ENCODE data around the gene REEP3. TPM values are rescaled to one million over a fixed set of nuclear protein-coding genes. Genes with fewer than 3 reads are reported as not detected.
"Not testable (repeated sequence)": the region's sequence is repeated elsewhere in the genome, so short reads cannot be mapped to it uniquely, and the experiment has no call there.

The REEP3 gene
- total RNA-seq, 1 donor from 2014 or later, result 9.7 TPM

DNA sequence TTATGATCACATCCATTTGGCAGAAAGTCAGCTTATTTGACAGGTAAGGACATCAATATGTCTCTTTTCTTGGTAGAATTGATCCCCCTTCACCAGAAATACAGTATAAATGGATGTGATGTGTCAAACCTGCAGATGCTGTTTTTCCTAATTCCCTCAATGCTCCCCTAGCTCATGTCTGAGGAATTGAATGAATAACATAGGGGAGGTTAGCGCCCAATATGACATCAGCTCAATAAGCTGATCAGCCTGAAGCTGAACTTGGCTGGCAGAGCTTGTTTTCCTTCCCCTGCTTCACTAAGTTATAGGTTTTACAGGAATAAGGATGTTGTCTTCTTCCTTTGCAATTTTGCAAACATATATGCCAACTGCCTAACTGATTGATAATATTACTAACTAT lies 132.5 kb downstream of the REEP3 start:
- intact Hi-C loops (cut with micrococcal nuclease), result no loop called here
- TF ChIP-seq, protein P1, sequence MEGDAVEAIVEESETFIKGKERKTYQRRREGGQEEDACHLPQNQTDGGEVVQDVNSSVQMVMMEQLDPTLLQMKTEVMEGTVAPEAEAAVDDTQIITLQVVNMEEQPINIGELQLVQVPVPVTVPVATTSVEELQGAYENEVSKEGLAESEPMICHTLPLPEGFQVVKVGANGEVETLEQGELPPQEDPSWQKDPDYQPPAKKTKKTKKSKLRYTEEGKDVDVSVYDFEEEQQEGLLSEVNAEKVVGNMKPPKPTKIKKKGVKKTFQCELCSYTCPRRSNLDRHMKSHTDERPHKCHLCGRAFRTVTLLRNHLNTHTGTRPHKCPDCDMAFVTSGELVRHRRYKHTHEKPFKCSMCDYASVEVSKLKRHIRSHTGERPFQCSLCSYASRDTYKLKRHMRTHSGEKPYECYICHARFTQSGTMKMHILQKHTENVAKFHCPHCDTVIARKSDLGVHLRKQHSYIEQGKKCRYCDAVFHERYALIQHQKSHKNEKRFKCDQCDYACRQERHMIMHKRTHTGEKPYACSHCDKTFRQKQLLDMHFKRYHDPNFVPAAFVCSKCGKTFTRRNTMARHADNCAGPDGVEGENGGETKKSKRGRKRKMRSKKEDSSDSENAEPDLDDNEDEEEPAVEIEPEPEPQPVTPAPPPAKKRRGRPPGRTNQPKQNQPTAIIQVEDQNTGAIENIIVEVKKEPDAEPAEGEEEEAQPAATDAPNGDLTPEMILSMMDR (IDR thresholded peaks at IDR 0.05), result no peak
- Mint-ChIP-seq H3K4me1 (no peaks in the 10 kb centered on the region), H3K27ac (no peak overlapping the region), H3K9me3 (no peaks in the 10 kb centered on the region), H3K4me3 (no peak overlapping the region), H3K36me3 (ENCODE audit: low read depth) (no peaks in the 10 kb centered on the region), H3K27me3 (no peaks in the 10 kb centered on the region)
- ATAC-seq (ENCODE audit: low read depth) (no peak), DNase-seq (no peak)
- POLR2A ChIA-PET, result no interaction called here
- CTCF ChIA-PET, result no interaction called here

DNA sequence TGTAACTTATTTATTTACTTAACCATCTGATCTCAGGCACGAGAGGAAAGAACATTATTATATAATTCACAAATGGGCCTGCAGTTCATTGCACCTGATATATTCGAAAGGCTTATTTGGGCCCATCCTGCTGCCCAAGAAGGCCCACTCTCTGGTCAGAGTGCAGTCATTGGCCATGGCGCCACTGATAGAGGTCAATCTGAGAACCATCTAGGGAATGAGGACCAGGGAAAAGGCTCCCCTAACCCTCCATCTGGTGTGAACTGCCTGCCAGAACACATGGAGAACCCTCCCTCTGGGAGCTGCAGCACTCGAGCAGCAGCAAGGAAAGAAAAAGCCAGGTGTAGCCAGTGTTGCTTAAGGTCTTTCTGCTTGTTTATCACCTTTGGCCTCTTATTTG lies 136.6 kb downstream of the REEP3 start:
- H3K27ac Mint-ChIP-seq, result no peak overlapping the region
- DNase-seq (no peak), ATAC-seq (ENCODE audit: low read depth) (no peak)
- POLR2A ChIA-PET, result no interaction called here
- CTCF ChIA-PET, result no interaction called here
- H3K4me1 Mint-ChIP-seq, result no peaks in the 10 kb centered on the region
- no peaks in the 10 kb centered on the region for H3K9me3 Mint-ChIP-seq
- intact Hi-C loops (cut with micrococcal nuclease), result no loop called here
- no peaks in the 10 kb centered on the region for H3K27me3 Mint-ChIP-seq
- TF ChIP-seq, protein P1 (IDR thresholded peaks at IDR 0.05), result no peak
- no peak overlapping the region for H3K4me3 Mint-ChIP-seq
- H3K36me3 Mint-ChIP-seq (ENCODE audit: low read depth), result no peaks in the 10 kb centered on the region

DNA sequence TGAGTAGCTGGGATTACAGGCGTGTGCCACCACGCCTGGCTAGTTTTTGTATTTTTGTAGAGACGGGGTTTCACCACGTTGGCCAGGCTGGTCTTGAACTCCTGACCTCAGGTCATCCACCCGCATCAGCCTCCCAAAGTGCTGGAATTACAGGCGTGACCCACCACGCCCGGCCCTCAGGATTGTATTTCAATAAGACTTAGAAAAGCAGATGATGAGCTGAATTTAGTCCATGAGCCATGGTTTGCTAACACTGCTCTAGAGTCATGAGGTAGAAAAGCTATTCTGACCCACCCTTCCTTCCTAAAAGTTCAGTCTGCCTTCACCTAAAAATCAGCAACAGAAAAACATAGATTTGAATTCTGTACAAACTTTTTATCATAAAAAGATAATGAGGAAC lies 139.7 kb downstream of the REEP3 start:
- DNase-seq; H3K4me3 Mint-ChIP-seq; H3K9me3 Mint-ChIP-seq; intact Hi-C loops (cut with micrococcal nuclease); POLR2A ChIA-PET; H3K27me3 Mint-ChIP-seq; H3K27ac Mint-ChIP-seq; H3K4me1 Mint-ChIP-seq; ATAC-seq (ENCODE audit: low read depth); H3K36me3 Mint-ChIP-seq (ENCODE audit: low read depth): not testable (repeated sequence)
- CTCF ChIA-PET, result interaction anchor here (1.2 kb wide), 1 partner anchor 59 kb away, joined by 3 read pairs; no protein-coding TSS in a partner anchor

DNA sequence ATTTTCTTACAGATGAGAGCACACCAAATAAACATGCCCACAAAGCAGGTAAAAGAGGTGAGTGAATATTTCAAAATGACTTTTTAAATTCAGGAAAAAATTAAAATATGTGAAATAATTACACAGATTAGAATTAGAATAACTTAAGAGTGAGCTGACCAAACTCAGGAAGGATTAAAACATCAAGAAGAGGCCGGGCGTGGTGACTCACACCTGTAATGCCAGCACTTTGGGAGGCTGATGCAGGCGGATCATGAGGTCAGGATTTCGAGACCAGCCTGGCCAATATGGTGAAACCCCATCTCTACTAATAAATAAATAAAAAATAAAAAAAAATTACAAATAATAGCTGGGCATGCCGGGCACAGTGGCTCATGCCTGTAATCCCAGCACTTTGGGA lies 140.1 kb downstream of the REEP3 start:
- Mint-ChIP-seq H3K27me3 (no peaks in the 10 kb centered on the region), H3K4me1 (no peaks in the 10 kb centered on the region), H3K9me3 (no peaks in the 10 kb centered on the region), H3K27ac (no peak overlapping the region), H3K36me3 (ENCODE audit: low read depth) (no peaks in the 10 kb centered on the region), H3K4me3 (no peak overlapping the region)
- ATAC-seq (ENCODE audit: low read depth), result no peak
- intact Hi-C loops (cut with micrococcal nuclease), result no loop called here
- ChIA-PET POLR2A (no interaction called here), CTCF (no interaction called here)
- TF ChIP-seq, protein P1 (IDR thresholded peaks at IDR 0.05), result no peak
- no peak for DNase-seq

DNA sequence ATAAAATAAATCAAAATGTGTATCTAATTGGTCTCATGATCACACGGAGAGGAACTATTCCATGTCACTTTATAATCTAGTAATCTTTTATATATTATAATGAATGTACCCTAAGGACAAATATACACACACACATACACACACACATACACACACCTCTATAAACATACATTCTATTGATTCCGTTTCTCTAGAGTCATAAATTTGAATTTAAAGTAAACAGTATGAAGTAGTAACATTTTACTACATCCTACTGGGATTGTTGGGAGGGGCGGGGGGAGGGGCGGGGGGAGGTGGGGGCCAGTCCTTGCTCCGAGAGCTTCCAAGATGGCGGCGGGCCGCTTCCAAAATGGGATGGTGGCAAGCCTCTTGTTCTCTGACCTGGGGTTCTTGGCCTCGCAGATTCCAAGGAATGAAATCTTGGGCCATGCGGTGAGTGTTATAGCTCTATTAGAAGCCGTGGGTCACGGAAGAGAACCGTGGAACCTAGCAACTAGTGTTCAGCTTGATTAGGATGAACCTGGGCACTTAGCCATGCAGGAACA lies 143.2 kb downstream of the REEP3 start:
- Mint-ChIP-seq H3K9me3 (no peaks in the 10 kb centered on the region), H3K27ac (no peak overlapping the region), H3K27me3 (no peaks in the 10 kb centered on the region), H3K4me1 (no peaks in the 10 kb centered on the region), H3K4me3 (no peak overlapping the region), H3K36me3 (ENCODE audit: low read depth) (no peaks in the 10 kb centered on the region)
- POLR2A ChIA-PET, result interaction anchor here (0.7 kb wide), 1 partner anchor 47 kb away, joined by 3 read pairs; no protein-coding TSS in a partner anchor
- ATAC-seq (ENCODE audit: low read depth), result no peak
- intact Hi-C loops (cut with micrococcal nuclease), result no loop called here
- DNase-seq, result no peak
- CTCF ChIA-PET, result no interaction called here
- TF ChIP-seq, protein P1 (IDR thresholded peaks at IDR 0.05), result no peak

DNA sequence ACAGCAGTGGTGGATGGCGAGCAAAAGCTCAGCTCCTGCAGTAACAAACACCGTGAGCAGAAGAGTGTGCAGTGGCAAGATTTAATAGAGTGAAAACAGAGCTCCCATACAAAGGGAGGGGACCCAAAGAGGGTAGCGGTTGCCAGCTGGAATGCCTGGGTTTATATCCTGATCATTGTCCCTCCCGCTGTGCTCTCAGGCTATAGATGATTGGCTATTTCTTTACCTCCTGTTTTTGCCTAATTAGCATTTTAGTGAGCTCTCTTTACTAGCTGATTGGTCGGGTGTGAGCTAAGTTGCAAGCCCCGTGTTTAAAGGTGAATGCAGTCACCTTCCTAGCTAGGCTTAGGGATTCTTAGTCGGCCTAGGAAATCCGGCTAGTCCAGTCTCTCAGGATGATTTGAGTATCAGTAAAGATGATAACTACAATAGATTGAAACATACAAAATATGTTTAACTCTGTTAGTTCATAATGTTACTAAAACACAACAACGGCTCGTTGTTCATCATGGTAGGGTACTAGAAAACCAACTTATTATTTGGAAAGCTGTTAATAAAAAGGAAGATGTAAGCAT lies 143.9 kb downstream of the REEP3 start:
- intact Hi-C loops (cut with micrococcal nuclease); H3K27ac Mint-ChIP-seq; H3K4me3 Mint-ChIP-seq; H3K27me3 Mint-ChIP-seq; H3K36me3 Mint-ChIP-seq (ENCODE audit: low read depth); CTCF ChIA-PET; ATAC-seq (ENCODE audit: low read depth); DNase-seq; H3K9me3 Mint-ChIP-seq; H3K4me1 Mint-ChIP-seq: not testable (repeated sequence)
- POLR2A ChIA-PET, result interaction anchor here (0.7 kb wide), 1 partner anchor 46 kb away, joined by 3 read pairs; no protein-coding TSS in a partner anchor

Measured in activated B cell treated with CpG ODN at 0.5 μM for 24 hours (primary cell).